GM18861 (cell line): ENCODE data around the gene PDE6G.
"Not testable (repeated sequence)": the region's sequence is repeated elsewhere in the genome, so short reads cannot be mapped to it uniquely, and the experiment has no call there.

Experiments
- ATAC-seq: cut with Tn5 transposase; IDR thresholded peaks from one replicate; pipeline ENCODE4 v1.9.1; 2021; ENCODE audit not compliant: unreplicated experiment

Gene PDE6G

GRCh38 chr17:81687770-81688541 is 31.6 kb upstream of the PDE6G start:
- no peak for ATAC-seq

- no peak for ATAC-seq
These were observed 30.3 kb upstream of the PDE6G start for GRCh38 chr17:81686614-81687013.

GRCh38 chr17:81685108-81685507 is 28.8 kb upstream of the PDE6G start:
- no peak for ATAC-seq

GRCh38 chr17:81684442-81684911 is 28.1 kb upstream of the PDE6G start:
- ATAC-seq, result no peak

GRCh38 chr17:81683584-81684441 is 27.5 kb upstream of the PDE6G start, which contains the start of the genes ARL16 and HGS:
TSS of gene ARL16 (minus strand) at chr17:81683797. CDS start at chr17:81683753, 44 bp downstream.
TSS of gene HGS (plus strand) at chr17:81684011. CDS start at chr17:81684067, 56 bp downstream.
- peak; percentile 90 for ATAC-seq

GRCh38 chr17:81683208-81683583 is 26.9 kb upstream of the PDE6G start:
- ATAC-seq, result peak; percentile 1

- ATAC-seq, result no peak
These were observed 26.3 kb upstream of the PDE6G start for GRCh38 chr17:81682565-81683207.

GRCh38 chr17:81681672-81682071 is 25.3 kb upstream of the PDE6G start:
- ATAC-seq, result no peak

- no peak for ATAC-seq
These were observed 23.8 kb upstream of the PDE6G start for GRCh38 chr17:81680150-81680549.

- no peak for ATAC-seq
These were observed 20.6 kb upstream of the PDE6G start for GRCh38 chr17:81676906-81677305.

- ATAC-seq, result not testable (repeated sequence)
These were observed 19.3 kb upstream of the PDE6G start for GRCh38 chr17:81675515-81676221.

GRCh38 chr17:81673561-81674258 is 17.4 kb upstream of the PDE6G start:
- ATAC-seq, result no peak

GRCh38 chr17:81672954-81673353 is 16.6 kb upstream of the PDE6G start:
- ATAC-seq, result no peak

GRCh38 chr17:81672504-81672903 is 16.2 kb upstream of the PDE6G start:
- no peak for ATAC-seq

GRCh38 chr17:81667754-81668153 is 11.4 kb upstream of the PDE6G start:
- no peak for ATAC-seq

GRCh38 chr17:81666342-81667191 is 10.2 kb upstream of the PDE6G start, which contains the start of the genes CCDC137 and OXLD1:
TSS of gene CCDC137 (plus strand) at chr17:81666737. CDS start at chr17:81666767, 30 bp downstream.
TSS of gene OXLD1 (minus strand) at chr17:81666605. CDS start at chr17:81666577, 28 bp downstream.
- peak; percentile 85 for ATAC-seq

GRCh38 chr17:81666092-81666341 is 9.7 kb upstream of the PDE6G start:
- no peak for ATAC-seq

GRCh38 chr17:81665205-81666091 is 9.1 kb upstream of the PDE6G start:
- ATAC-seq, result no peak
